HepG2 (cell line): ENCODE results near the gene PNKD. TPM values are rescaled to one million over a fixed set of nuclear protein-coding genes. Genes with fewer than 3 reads are reported as not detected.

Source experiments
- FOXO1 ChIP-seq: sonication (generic); formaldehyde crosslinking; IDR thresholded peaks from 2 replicates; pipeline ENCODE4 v1.4.0; 2020; ENCODE audit warnings: missing genetic modification reagents
- KDM6A ChIP-seq: IDR thresholded peaks from 2 replicates; pipeline ENCODE4 v1.6.1; 2016; ENCODE audit warnings: low read depth
- NFRKB ChIP-seq: fragments of 450-650 bp; IDR thresholded peaks from 2 replicates; pipeline ENCODE4 v1.6.1; 2017
- NRL ChIP-seq: sonication (generic); formaldehyde crosslinking; IDR thresholded peaks from 2 replicates; pipeline ENCODE4 v1.5.0; 2020; ENCODE audit warnings: missing genetic modification reagents, mild to moderate bottlenecking, moderate library complexity, borderline replicate concordance
- PLRG1 ChIP-seq: fragments of 450-650 bp; conservative IDR thresholded peaks from 2 replicates; pipeline ENCODE4 v1.6.1; 2016
- REL ChIP-seq: sonication (generic); formaldehyde crosslinking; conservative IDR thresholded peaks from 2 replicates; pipeline ENCODE4 v1.8.0; 2022; ENCODE audit warnings: mild to moderate bottlenecking, missing genetic modification reagents, moderate library complexity
- RFXANK ChIP-seq: IDR thresholded peaks from 2 replicates; pipeline ENCODE4 v1.6.1; 2016
- SRSF4 ChIP-seq: fragments of 200-400 bp; formaldehyde crosslinking; IDR thresholded peaks from one replicate; pipeline ENCODE4 v1.6.1; 2018; ENCODE audit warnings: mild to moderate bottlenecking, low read depth, low read length, moderate library complexity; ENCODE audit not compliant: poor library complexity, severe bottlenecking
- TOE1 ChIP-seq: sonication (generic); formaldehyde crosslinking; IDR thresholded peaks from 2 replicates; pipeline ENCODE4 v1.4.0; 2020; ENCODE audit warnings: mild to moderate bottlenecking, missing genetic modification reagents
- XBP1 ChIP-seq: sonication (generic); formaldehyde crosslinking; IDR thresholded peaks from 2 replicates; pipeline ENCODE4 v1.5.0; 2020; ENCODE audit warnings: missing genetic modification reagents
- ZNF256 ChIP-seq: sonication (generic); formaldehyde crosslinking; conservative IDR thresholded peaks from 2 replicates; pipeline ENCODE4 v1.4.0; 2020; ENCODE audit warnings: missing genetic modification reagents
- ZNF335 ChIP-seq: sonication (generic); formaldehyde crosslinking; IDR thresholded peaks from 2 replicates; pipeline ENCODE4 v1.4.0; 2020; ENCODE audit warnings: missing genetic modification reagents
- ZNF354B ChIP-seq: sonication (generic); formaldehyde crosslinking; IDR thresholded peaks from 2 replicates; pipeline ENCODE4 v1.8.0; 2022; ENCODE audit warnings: mild to moderate bottlenecking, missing genetic modification reagents
- ZNF713 ChIP-seq: sonication (generic); formaldehyde crosslinking; IDR thresholded peaks from 2 replicates; pipeline ENCODE4 v1.4.0; 2020; ENCODE audit warnings: mild to moderate bottlenecking, missing genetic modification reagents
- ZNF761 ChIP-seq: sonication (generic); formaldehyde crosslinking; conservative IDR thresholded peaks from 2 replicates; pipeline ENCODE4 v1.4.0; 2020; ENCODE audit warnings: mild to moderate bottlenecking, missing genetic modification reagents
- ZNF777 ChIP-seq: sonication (generic); formaldehyde crosslinking; IDR thresholded peaks from 2 replicates; pipeline ENCODE4 v1.4.0; 2020; ENCODE audit warnings: missing genetic modification reagents
- polyA plus RNA-seq, 8 experiments: library from polyadenylated mRNA; depleted of rRNA in 3 of 8; stranded (reverse) in 7 of 8; unstranded in 1 of 8; fragments of >200 nt; fragmentation: Illumina TruSeq in 4 of 8; extraction: Trizol in 4 of 8; gene quantifications; 2 replicates each; pipeline versions ENCODE4 v1.2.1 to v1.2.3, GENCODE V29; 2011 to 2016; ENCODE audit warnings: low read depth in 4 of 8, missing spikeins in 1 of 8, mixed read lengths in 1 of 8; ENCODE audit not compliant: insufficient read depth in 1 of 8
- total RNA-seq, 5 experiments: library from RNA; depleted of rRNA; stranded (reverse); fragments of >200 nt; fragmentation: Illumina TruSeq; extraction: Trizol; gene quantifications; 2 replicates each; pipeline ENCODE4 v1.2.3, GENCODE V29; 2016; ENCODE audit warnings: low read depth in 1 of 5
- TF ChIP-seq, protein P1 (sequence below): sonication (generic); formaldehyde crosslinking; IDR thresholded peaks from 2 replicates; pipeline ENCODE4 v1.4.0; 2020; ENCODE audit warnings: missing genetic modification reagents, borderline replicate concordance
- TF ChIP-seq, protein P2 (sequence below): sonication (generic); formaldehyde crosslinking; IDR thresholded peaks from 2 replicates; pipeline ENCODE4 v1.5.0; 2020; ENCODE audit warnings: mild to moderate bottlenecking, missing genetic modification reagents, borderline replicate concordance
- TF ChIP-seq, protein P3 (sequence below): sonication (generic); formaldehyde crosslinking; IDR thresholded peaks from 2 replicates; pipeline ENCODE4 v1.5.0; 2020; ENCODE audit warnings: missing genetic modification reagents
- TF ChIP-seq, protein P4 (sequence below): sonication (generic); formaldehyde crosslinking; IDR thresholded peaks from 2 replicates; pipeline ENCODE4 v1.8.0; 2022; ENCODE audit warnings: mild to moderate bottlenecking, missing genetic modification reagents, moderate library complexity

PNKD gene
- total and polyA plus RNA-seq, 2 of the 13 experiments (the other 11 are each of a cell fraction or from before 2014, with no cell fraction given), result 55.9 to 80.4 TPM

DNA sequence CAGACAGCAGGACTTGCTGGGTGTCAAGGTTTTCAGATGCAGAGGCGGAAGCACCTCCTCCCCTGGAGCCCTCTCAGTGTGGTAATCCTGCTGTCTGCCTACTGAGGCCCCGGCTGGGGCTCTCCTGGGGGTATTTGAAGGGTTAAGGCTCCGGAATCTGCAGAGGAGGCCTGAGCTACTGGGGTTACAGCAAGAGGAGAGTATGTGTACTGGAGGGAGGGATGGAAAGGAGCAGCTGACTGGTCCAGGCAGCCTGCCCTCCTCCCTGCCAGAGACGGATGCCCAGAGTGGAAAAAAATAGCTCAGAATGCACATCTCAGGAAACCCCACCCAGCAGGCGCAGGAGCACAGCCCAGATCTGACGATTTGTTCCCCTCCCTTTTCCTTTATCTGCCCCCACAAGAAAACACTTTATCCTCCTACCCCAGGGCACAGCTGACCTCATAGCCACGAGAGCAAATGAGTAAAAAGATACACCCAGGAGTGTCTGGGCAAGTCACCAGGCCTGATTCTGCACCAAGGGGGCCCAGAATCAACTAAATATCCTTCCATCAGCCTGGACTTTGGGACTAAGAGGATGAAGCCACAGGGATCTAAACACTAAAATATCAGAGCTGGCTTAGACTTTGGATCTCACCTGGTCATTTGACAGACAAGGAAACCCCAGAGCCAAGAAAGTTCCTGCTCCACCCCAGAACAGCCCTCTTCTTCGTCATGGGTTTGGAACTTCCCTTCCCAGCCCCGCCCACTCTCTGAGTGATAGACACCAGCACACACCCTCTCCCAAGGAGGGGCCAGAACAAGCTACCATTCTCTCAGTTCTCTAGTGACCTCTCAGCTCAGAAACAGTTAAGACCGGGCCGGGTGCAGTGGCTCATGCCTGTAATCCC, 16.5 kb downstream of the PNKD start (continued):
- no peak; the same call in 1 of the 2 replicates for TF ChIP-seq NRL (CRISPR knock-in tag)
- TF ChIP-seq ZNF354B (CRISPR knock-in tag), result no peak
- TF ChIP-seq SRSF4, result no peak
- no peak for TF ChIP-seq ZNF713 (CRISPR knock-in tag)
- TF ChIP-seq, protein P1, sequence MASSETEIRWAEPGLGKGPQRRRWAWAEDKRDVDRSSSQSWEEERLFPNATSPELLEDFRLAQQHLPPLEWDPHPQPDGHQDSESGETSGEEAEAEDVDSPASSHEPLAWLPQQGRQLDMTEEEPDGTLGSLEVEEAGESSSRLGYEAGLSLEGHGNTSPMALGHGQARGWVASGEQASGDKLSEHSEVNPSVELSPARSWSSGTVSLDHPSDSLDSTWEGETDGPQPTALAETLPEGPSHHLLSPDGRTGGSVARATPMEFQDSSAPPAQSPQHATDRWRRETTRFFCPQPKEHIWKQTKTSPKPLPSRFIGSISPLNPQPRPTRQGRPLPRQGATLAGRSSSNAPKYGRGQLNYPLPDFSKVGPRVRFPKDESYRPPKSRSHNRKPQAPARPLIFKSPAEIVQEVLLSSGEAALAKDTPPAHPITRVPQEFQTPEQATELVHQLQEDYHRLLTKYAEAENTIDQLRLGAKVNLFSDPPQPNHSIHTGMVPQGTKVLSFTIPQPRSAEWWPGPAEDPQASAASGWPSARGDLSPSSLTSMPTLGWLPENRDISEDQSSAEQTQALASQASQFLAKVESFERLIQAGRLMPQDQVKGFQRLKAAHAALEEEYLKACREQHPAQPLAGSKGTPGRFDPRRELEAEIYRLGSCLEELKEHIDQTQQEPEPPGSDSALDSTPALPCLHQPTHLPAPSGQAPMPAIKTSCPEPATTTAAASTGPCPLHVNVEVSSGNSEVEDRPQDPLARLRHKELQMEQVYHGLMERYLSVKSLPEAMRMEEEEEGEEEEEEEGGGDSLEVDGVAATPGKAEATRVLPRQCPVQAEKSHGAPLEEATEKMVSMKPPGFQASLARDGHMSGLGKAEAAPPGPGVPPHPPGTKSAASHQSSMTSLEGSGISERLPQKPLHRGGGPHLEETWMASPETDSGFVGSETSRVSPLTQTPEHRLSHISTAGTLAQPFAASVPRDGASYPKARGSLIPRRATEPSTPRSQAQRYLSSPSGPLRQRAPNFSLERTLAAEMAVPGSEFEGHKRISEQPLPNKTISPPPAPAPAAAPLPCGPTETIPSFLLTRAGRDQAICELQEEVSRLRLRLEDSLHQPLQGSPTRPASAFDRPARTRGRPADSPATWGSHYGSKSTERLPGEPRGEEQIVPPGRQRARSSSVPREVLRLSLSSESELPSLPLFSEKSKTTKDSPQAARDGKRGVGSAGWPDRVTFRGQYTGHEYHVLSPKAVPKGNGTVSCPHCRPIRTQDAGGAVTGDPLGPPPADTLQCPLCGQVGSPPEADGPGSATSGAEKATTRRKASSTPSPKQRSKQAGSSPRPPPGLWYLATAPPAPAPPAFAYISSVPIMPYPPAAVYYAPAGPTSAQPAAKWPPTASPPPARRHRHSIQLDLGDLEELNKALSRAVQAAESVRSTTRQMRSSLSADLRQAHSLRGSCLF, result no peak
- TF ChIP-seq ZNF256, result no peak
- TF ChIP-seq XBP1, result no peak
- TF ChIP-seq ZNF777 (CRISPR knock-in tag), result no peak
- TF ChIP-seq, protein P2, sequence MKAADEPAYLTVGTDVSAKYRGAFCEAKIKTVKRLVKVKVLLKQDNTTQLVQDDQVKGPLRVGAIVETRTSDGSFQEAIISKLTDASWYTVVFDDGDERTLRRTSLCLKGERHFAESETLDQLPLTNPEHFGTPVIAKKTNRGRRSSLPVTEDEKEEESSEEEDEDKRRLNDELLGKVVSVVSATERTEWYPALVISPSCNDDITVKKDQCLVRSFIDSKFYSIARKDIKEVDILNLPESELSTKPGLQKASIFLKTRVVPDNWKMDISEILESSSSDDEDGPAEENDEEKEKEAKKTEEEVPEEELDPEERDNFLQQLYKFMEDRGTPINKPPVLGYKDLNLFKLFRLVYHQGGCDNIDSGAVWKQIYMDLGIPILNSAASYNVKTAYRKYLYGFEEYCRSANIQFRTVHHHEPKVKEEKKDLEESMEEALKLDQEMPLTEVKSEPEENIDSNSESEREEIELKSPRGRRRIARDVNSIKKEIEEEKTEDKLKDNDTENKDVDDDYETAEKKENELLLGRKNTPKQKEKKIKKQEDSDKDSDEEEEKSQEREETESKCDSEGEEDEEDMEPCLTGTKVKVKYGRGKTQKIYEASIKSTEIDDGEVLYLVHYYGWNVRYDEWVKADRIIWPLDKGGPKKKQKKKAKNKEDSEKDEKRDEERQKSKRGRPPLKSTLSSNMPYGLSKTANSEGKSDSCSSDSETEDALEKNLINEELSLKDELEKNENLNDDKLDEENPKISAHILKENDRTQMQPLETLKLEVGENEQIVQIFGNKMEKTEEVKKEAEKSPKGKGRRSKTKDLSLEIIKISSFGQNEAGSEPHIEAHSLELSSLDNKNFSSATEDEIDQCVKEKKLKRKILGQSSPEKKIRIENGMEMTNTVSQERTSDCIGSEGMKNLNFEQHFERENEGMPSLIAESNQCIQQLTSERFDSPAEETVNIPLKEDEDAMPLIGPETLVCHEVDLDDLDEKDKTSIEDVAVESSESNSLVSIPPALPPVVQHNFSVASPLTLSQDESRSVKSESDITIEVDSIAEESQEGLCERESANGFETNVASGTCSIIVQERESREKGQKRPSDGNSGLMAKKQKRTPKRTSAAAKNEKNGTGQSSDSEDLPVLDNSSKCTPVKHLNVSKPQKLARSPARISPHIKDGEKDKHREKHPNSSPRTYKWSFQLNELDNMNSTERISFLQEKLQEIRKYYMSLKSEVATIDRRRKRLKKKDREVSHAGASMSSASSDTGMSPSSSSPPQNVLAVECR (CRISPR knock-in tag), result peak; percentile 46; the same call in 1 of the 2 replicates
- no peak for TF ChIP-seq PLRG1
- TF ChIP-seq RFXANK (CRISPR knock-in tag), result no peak
- TF ChIP-seq, protein P3, sequence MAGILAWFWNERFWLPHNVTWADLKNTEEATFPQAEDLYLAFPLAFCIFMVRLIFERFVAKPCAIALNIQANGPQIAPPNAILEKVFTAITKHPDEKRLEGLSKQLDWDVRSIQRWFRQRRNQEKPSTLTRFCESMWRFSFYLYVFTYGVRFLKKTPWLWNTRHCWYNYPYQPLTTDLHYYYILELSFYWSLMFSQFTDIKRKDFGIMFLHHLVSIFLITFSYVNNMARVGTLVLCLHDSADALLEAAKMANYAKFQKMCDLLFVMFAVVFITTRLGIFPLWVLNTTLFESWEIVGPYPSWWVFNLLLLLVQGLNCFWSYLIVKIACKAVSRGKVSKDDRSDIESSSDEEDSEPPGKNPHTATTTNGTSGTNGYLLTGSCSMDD (CRISPR knock-in tag), result no peak
- TF ChIP-seq, protein P4, sequence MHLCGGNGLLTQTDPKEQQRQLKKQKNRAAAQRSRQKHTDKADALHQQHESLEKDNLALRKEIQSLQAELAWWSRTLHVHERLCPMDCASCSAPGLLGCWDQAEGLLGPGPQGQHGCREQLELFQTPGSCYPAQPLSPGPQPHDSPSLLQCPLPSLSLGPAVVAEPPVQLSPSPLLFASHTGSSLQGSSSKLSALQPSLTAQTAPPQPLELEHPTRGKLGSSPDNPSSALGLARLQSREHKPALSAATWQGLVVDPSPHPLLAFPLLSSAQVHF (CRISPR knock-in tag), result no peak
- peak; percentile 78; the same call in 1 of the 2 replicates for TF ChIP-seq ZNF761
- TF ChIP-seq ZNF335 (CRISPR knock-in tag), result no peak
- 0 out of 2 replicates have a peak, but pooled peaks have one; percentile 19 for TF ChIP-seq KDM6A (CRISPR knock-in tag)
- TF ChIP-seq FOXO1, result no peak
- no peak for TF ChIP-seq REL (CRISPR knock-in tag)
- no peak for TF ChIP-seq NFRKB
- no peak for TF ChIP-seq TOE1 (CRISPR knock-in tag)
